Stomach (tissue), 4 donors: ENCODE measurements around the gene NEDD4L.

Experiments
- POLR2AphosphoS5 ChIP-seq, 3 donors: sonication (generic); formaldehyde crosslinking; IDR thresholded peaks; one replicate each; pipeline ENCODE4 v1.6.1; 2016; ENCODE audit warnings: antibody characterized with exemption in 3 of 3
- TF ChIP-seq, protein P1 (sequence below), 7 experiments: fragments of 450-650 bp in 4 of 7; fragments of 200-600 bp in 3 of 7; sonication (generic) in 3 of 7; IDR thresholded peaks; one replicate each; pipeline ENCODE4 v1.5.1; 2016 to 2019; ENCODE audit warnings: antibody characterized with exemption in 7 of 7, control low read depth in 2 of 7, mild to moderate bottlenecking in 1 of 7

GRCh38 chr18:58403799-58404455 lies 359.9 kb downstream of the NEDD4L start:
- no peak for TF ChIP-seq POLR2AphosphoS5 (IDR thresholded peaks at IDR 0.05)
- TF ChIP-seq, protein P1, sequence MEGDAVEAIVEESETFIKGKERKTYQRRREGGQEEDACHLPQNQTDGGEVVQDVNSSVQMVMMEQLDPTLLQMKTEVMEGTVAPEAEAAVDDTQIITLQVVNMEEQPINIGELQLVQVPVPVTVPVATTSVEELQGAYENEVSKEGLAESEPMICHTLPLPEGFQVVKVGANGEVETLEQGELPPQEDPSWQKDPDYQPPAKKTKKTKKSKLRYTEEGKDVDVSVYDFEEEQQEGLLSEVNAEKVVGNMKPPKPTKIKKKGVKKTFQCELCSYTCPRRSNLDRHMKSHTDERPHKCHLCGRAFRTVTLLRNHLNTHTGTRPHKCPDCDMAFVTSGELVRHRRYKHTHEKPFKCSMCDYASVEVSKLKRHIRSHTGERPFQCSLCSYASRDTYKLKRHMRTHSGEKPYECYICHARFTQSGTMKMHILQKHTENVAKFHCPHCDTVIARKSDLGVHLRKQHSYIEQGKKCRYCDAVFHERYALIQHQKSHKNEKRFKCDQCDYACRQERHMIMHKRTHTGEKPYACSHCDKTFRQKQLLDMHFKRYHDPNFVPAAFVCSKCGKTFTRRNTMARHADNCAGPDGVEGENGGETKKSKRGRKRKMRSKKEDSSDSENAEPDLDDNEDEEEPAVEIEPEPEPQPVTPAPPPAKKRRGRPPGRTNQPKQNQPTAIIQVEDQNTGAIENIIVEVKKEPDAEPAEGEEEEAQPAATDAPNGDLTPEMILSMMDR (IDR thresholded peaks at IDR 0.05), result no peak
